HUES64 (cell line): ENCODE measurements around the gene ASB18.
"Not testable (repeated sequence)": the region's sequence is repeated elsewhere in the genome, so short reads cannot be mapped to it uniquely, and the experiment has no call there.

ENCODE experiments used
- H3K27ac ChIP-seq: 2 replicates; pipeline ENCODE4 v1.7.0; 2013; ENCODE audit warnings: low read depth, low read length, inconsistent platforms
- H3K27me3 ChIP-seq: 2 replicates; pipeline ENCODE4 v1.6.1; 2013; ENCODE audit warnings: mild to moderate bottlenecking, low read length; ENCODE audit not compliant: insufficient read depth
- H3K36me3 ChIP-seq: 2 replicates; pipeline ENCODE4 v1.6.1; 2013; ENCODE audit warnings: mild to moderate bottlenecking, low read length; ENCODE audit not compliant: insufficient read depth
- H3K4me1 ChIP-seq: 2 replicates; pipeline ENCODE4 v1.6.1; 2013; ENCODE audit warnings: mild to moderate bottlenecking, low read length, moderate library complexity; ENCODE audit not compliant: insufficient read depth
- H3K4me3 ChIP-seq: 2 replicates; pipeline ENCODE4 v1.5.1; 2013; ENCODE audit warnings: mild to moderate bottlenecking, low read length, moderate library complexity
- H3K9ac ChIP-seq: 2 replicates; pipeline ENCODE4 v1.6.1; 2013; ENCODE audit warnings: mild to moderate bottlenecking, low read depth, low read length
- H3K9me3 ChIP-seq: 2 replicates; pipeline ENCODE4 v1.6.1; 2013; ENCODE audit warnings: low read depth, low read length; ENCODE audit not compliant: insufficient read depth
- WGBS: fragments of 150-250, 120-280 bp; methylation state at CpG from one replicate; pipeline ENCODE4 v1.1.7; 2013; ENCODE audit warnings: missing lambda C conversion rate; 5-methylcytosine and 5-hydroxymethylcytosine counted together

ASB18 gene

DNA sequence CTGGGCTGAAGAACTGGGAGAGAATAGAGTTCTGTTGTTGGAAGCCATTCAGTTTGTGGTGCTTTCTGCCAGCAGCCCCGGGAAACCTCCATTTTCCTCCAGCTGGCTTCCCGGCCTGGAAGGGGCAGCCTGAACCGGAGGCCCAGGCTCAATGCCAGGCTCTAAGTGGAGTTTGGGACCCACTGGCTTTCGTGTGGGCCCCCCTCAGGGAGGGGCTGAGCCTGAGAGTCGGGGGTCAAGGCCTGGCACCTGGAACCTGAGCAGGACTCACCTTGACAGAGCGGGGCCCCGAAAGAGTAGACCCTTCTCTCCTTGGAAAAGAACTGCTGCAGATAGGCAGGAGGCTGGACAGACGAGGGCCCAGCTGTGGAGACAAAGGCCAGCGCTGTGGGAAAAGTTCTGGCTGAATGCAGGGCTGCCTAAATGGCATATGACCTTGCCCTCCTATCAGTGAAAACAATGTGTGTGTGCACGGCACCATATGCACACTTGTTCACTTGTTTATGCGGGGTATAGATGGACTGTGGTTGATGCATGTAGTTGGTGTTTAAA is 34.8 kb upstream of the ASB18 start:
- H3K27ac ChIP-seq: no peak overlapping the region
- no peaks in the 10 kb centered on the region for H3K4me1 ChIP-seq
- 90% methylated on average over 11 of the region's 11 CpGs for WGBS
- H3K36me3 ChIP-seq: no peaks in the 10 kb centered on the region
- H3K9me3 ChIP-seq: no peaks in the 10 kb centered on the region
- H3K27me3 ChIP-seq: no peaks in the 10 kb centered on the region
- no peak overlapping the region for H3K9ac ChIP-seq
- no peak overlapping the region for H3K4me3 ChIP-seq

GRCh38 chr2:236295481-236295880 is 31.3 kb upstream of the ASB18 start:
- Histone ChIP-seq H3K27me3 (no peaks in the 10 kb centered on the region), H3K4me1 (no peaks in the 10 kb centered on the region), H3K36me3 (no peaks in the 10 kb centered on the region), H3K4me3 (no peak overlapping the region), H3K9me3 (no peaks in the 10 kb centered on the region), H3K27ac (no peak overlapping the region), H3K9ac (no peak overlapping the region)
- WGBS: 93% methylated on average over 8 of the region's 8 CpGs

- WGBS: 94% methylated on average over 9 of the region's 9 CpGs
- no peaks in the 10 kb centered on the region for H3K9me3 ChIP-seq
- no peak overlapping the region for H3K4me3 ChIP-seq
- H3K27ac ChIP-seq: no peak overlapping the region
- no peaks in the 10 kb centered on the region for H3K27me3 ChIP-seq
- H3K4me1 ChIP-seq: no peaks in the 10 kb centered on the region
- no peak overlapping the region for H3K9ac ChIP-seq
- H3K36me3 ChIP-seq: no peaks in the 10 kb centered on the region
These were observed 30.4 kb upstream of the ASB18 start for GRCh38 chr2:236294647-236295046.

DNA sequence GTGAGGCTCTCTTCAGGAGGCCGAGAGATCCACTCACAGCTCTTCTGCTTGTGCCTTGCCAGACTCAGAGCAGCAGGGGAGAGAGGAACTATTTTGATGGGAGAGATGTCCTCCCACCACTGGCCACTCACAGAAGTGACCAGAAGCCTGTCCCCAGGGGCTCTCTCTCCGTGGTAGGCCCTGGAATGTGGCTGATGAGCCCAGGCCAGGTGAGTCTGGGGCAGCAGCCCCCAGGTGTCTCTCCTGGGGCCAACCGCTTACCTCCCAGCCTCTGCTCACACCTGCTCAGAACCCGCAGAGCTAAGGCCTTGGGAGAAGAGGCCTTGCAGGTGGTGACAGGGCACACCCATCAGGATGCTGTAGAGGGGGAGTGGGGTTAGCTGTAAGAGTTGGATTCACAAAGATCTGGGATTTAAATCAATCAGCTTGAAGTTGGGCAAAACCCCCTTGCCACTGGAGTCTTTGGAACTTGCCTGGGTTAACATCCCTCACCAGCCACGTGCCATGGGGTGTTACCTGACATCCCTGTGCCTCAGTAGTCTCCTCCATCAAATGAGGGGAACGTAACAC is 29.1 kb upstream of the ASB18 start:
- Histone ChIP-seq H3K27me3 (no peaks in the 10 kb centered on the region), H3K36me3 (no peaks in the 10 kb centered on the region), H3K9ac (no peak overlapping the region), H3K9me3 (no peaks in the 10 kb centered on the region), H3K4me3 (no peak overlapping the region), H3K27ac (no peak overlapping the region), H3K4me1 (no peaks in the 10 kb centered on the region)
- 89% methylated on average over 6 of the region's 6 CpGs for WGBS

DNA sequence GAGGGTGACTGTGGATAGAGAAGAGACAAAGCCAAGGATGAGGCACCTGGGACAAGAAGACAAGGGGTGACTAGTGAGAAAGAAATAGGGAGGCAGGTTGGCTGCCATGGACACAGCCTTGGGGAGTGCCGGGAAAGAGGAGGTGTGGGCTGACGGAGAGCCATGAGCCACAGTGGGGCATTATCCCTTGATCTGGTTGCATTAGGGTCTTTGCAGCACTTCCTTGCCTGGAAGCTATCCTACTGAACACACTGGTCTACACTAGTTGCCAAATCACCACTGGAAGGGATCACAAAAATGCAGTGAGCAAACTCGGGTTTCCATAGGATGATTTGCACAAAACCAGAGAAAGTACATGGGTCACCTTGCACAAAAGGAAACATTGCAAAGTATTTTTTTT is 27.7 kb upstream of the ASB18 start:
- Histone ChIP-seq H3K27ac (no peak overlapping the region), H3K4me3 (no peak overlapping the region), H3K27me3 (no peaks in the 10 kb centered on the region), H3K9ac (no peak overlapping the region), H3K9me3 (no peaks in the 10 kb centered on the region), H3K36me3 (no peaks in the 10 kb centered on the region), H3K4me1 (no peaks in the 10 kb centered on the region)
- WGBS: 96% methylated on average over 3 of the region's 3 CpGs

DNA sequence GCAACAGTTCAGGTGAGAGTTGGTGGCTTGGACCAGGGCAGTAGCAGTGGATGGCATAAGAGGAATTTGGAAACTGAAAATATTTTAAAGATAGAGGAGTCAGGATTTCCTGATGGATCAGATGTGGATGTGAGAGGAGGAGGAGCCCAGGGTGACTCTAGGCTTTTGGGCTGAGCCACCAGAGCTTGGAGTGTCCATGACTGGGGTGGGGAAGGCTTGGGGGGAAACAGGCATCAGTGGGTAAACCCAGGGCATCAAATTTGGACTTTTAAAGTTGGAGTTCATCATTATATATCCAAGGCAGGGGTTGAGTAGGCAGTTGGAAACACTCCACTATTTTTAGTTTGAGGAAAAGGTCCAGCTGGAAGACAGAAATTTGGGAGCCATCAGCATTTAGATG is 27.3 kb upstream of the ASB18 start:
- Histone ChIP-seq H3K4me1 (no peaks in the 10 kb centered on the region), H3K27me3 (no peaks in the 10 kb centered on the region), H3K9ac (no peak overlapping the region), H3K36me3 (no peaks in the 10 kb centered on the region), H3K4me3 (no peak overlapping the region), H3K9me3 (no peaks in the 10 kb centered on the region), H3K27ac (no peak overlapping the region)

GRCh38 chr2:236290742-236291425 is 26.7 kb upstream of the ASB18 start:
- WGBS: 91% methylated on average over 9 of the region's 9 CpGs

DNA sequence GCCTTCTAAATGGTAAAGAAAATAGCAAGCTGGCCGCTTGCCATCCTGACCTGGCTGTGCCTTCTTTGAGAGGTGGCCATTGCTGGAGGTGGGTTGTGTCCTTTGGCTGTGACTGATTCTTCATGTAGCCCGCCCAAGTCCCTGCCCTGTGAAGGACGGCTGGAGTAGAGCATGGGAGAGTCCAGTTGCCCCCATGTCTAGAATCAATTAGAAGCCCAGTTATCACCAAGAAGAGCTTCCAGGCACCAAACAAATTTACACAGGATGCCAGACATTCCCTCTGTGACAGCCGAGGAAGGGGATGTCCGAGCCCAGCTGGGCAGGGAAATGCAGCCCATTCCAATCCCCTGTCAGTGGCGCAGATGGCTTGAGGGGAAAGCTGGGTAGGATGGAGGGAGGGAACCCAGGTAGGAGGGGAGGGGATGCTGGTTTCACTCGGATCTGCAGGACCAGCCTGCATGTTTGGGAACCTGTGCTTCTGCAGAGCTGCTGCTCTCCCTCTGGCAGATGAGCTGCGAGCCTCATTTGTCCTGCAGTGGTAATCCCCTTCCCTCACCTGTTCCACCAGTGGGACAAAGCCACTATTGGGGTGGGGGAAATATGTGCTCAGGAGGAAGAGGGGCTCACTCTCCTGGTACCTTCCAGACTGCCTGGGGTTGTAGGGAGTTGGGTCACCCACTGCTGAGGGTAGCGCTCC is 25.7 kb upstream of the ASB18 start:
- no peak overlapping the region for H3K27ac ChIP-seq
- no peaks in the 10 kb centered on the region for H3K27me3 ChIP-seq
- no peak overlapping the region for H3K9ac ChIP-seq
- no peaks in the 10 kb centered on the region for H3K36me3 ChIP-seq
- no peak overlapping the region for H3K4me3 ChIP-seq
- H3K9me3 ChIP-seq: no peaks in the 10 kb centered on the region
- 87% methylated on average over 9 of the region's 9 CpGs for WGBS
- H3K4me1 ChIP-seq: no peaks in the 10 kb centered on the region

More at GRCh38 chr2:236290742-236291425, 26.7 kb upstream of the ASB18 start:
- H3K9me3 ChIP-seq: no peaks in the 10 kb centered on the region
- no peak overlapping the region for H3K27ac ChIP-seq
- no peaks in the 10 kb centered on the region for H3K36me3 ChIP-seq
- no peak overlapping the region for H3K4me3 ChIP-seq
- no peaks in the 10 kb centered on the region for H3K4me1 ChIP-seq
- H3K9ac ChIP-seq: no peak overlapping the region
- H3K27me3 ChIP-seq: no peaks in the 10 kb centered on the region

GRCh38 chr2:236288373-236288772 is 24.2 kb upstream of the ASB18 start:
- not testable (repeated sequence) for H3K4me3 ChIP-seq, H3K9ac ChIP-seq, H3K36me3 ChIP-seq, H3K4me1 ChIP-seq, H3K27me3 ChIP-seq, H3K27ac ChIP-seq, H3K9me3 ChIP-seq
- 80% methylated on average over 1 of the region's 1 CpG for WGBS

- Histone ChIP-seq H3K36me3 (no peaks in the 10 kb centered on the region), H3K4me1 (no peaks in the 10 kb centered on the region), H3K9me3 (peaks cover 4% of the 10 kb centered on the region; the same call in 1 of the 2 replicates), H3K27me3 (no peaks in the 10 kb centered on the region), H3K9ac (no peak overlapping the region), H3K4me3 (no peak overlapping the region), H3K27ac (no peak overlapping the region)
- 93% methylated on average over 6 of the region's 6 CpGs for WGBS
These were observed 23.4 kb upstream of the ASB18 start for GRCh38 chr2:236287656-236288055.

DNA sequence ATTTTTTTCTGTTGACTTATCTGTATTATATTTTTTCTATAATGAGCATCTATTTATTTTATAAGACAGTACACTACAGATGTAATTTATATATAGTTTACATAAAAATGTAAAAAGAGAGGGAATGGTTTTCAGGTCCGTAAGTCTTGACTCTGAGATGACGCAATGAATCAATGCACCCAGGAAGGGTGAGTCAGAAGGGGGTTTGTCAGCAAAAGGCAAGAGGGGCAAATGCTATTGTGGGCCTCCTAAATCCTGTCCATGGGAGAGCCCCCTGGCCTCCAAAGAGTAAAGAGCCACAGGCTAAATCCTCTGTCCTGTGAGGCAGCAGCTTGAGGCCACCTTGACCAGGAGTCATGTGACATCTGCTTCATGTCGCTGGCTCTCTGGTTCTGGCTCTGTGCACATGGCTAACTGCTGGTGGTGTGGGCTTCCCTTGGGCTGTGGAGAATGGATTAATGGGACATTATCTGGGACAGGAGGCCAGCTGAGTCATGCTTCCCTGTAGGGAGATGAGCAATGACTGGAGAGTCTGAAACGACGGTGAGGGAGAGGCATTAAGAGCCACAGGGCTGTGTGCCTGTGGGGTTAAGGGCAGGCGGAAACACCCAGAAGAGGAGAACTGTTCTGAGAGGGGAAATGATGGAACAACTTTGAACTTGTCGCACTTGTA is 22.8 kb upstream of the ASB18 start:
- Histone ChIP-seq H3K36me3 (no peaks in the 10 kb centered on the region), H3K27me3 (no peaks in the 10 kb centered on the region), H3K9ac (no peak overlapping the region), H3K27ac (no peak overlapping the region), H3K4me3 (no peak overlapping the region), H3K9me3 (peaks cover 4% of the 10 kb centered on the region; the same call in 1 of the 2 replicates), H3K4me1 (no peaks in the 10 kb centered on the region)
- 83% methylated on average over 7 of the region's 7 CpGs for WGBS
